ENCODE results near the gene INPP5J.

GRCh38 chr22:31126128-31126868 lies 3.5 kb downstream of the INPP5J start:
- TF ChIP-seq CTCF (conservative IDR thresholded peaks at IDR 0.05; ENCODE audit: low read depth, low read length) (no peak), EZH2 (IDR thresholded peaks at IDR 0.05; ENCODE audit: borderline replicate concordance, low read depth, low read length, poor library complexity, severe bottlenecking) (no peak)

Data from A673 (cell line).